WERI-Rb-1 (cell line): ENCODE data around the gene KRTAP16-1.

Experiments used
- DNase-seq: peaks from one replicate; pipeline ENCODE4 v3.0.0-alpha.2; 2020
- H3K27ac ChIP-seq: fragments of 250-450 bp; sonication (Bioruptor Pico); 2 replicates; pipeline ENCODE4 v1.5.1; 2020; ENCODE audit warnings: mild to moderate bottlenecking, moderate library complexity
- H3K27me3 ChIP-seq: fragments of 250-450 bp; sonication (Bioruptor Pico); 2 replicates; pipeline ENCODE4 v1.5.1; 2021; ENCODE audit warnings: mild to moderate bottlenecking, low read depth, moderate library complexity; ENCODE audit not compliant: insufficient read depth, severe bottlenecking
- H3K36me3 ChIP-seq: fragments of 250-450 bp; sonication (Bioruptor Pico); 2 replicates; pipeline ENCODE4 v1.5.1; 2020; ENCODE audit warnings: mild to moderate bottlenecking, moderate library complexity
- H3K4me3 ChIP-seq: 2 replicates; pipeline ENCODE4 v1.5.1; 2011; ENCODE audit warnings: low read depth, mild to moderate bottlenecking, control low read depth, low read length
- H3K9me3 ChIP-seq: fragments of 250-450 bp; sonication (Bioruptor Pico); 2 replicates; pipeline ENCODE4 v1.5.1; 2021; ENCODE audit warnings: mild to moderate bottlenecking, moderate library complexity; ENCODE audit not compliant: severe bottlenecking
- CTCF ChIP-seq: IDR thresholded peaks from 2 replicates; pipeline ENCODE4 v1.5.1; 2011; ENCODE audit warnings: low read depth, mild to moderate bottlenecking, control low read depth, inconsistent platforms, low read length

The KRTAP16-1 gene

DNA sequence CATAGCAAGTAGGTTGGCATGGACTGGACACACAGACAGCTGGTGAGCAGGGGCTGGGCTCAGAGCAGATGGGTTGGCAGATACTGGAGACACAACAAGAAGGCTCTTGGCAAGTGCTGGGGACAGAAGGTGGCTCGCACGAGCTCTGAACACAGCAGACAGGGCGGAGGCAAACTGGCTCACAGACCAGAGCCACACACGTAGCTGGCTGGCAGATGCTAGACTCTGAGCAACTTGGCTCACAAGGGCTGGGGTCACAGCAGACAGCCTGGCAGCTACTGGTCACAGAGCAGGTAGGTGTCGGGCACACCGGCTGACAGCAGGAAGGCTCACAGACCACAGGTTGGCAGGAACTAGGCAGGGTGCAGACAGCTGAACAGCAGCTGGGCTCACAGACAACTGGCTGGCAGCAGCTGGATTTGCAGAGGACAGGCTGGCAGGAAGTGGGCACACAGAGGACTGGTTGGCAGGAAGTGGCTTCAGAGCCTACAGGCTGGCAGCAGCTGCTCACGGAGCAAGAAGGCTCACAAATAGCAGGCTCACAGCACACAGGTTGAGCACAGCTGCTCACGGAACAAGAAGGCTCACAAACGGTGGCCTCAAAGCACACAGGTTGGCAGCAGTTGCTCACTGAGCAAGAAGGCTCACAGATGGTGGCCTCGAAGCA lies 725 bp downstream of the KRTAP16-1 start:
- Histone ChIP-seq H3K9me3 (no peaks in the 10 kb centered on the region), H3K27ac (no peak overlapping the region), H3K36me3 (no peaks in the 10 kb centered on the region), H3K4me3 (no peak overlapping the region), H3K27me3 (peaks cover 98% of the 10 kb centered on the region)
- no peak for DNase-seq
- TF ChIP-seq CTCF = no peak

GRCh38 chr17:41307647-41308046 lies 1.5 kb downstream of the KRTAP16-1 start:
- Histone ChIP-seq H3K27ac (no peak overlapping the region), H3K9me3 (no peaks in the 10 kb centered on the region), H3K27me3 (peaks cover 98% of the 10 kb centered on the region), H3K36me3 (no peaks in the 10 kb centered on the region), H3K4me3 (no peak overlapping the region)
- no peak for DNase-seq
- TF ChIP-seq CTCF = no peak

DNA sequence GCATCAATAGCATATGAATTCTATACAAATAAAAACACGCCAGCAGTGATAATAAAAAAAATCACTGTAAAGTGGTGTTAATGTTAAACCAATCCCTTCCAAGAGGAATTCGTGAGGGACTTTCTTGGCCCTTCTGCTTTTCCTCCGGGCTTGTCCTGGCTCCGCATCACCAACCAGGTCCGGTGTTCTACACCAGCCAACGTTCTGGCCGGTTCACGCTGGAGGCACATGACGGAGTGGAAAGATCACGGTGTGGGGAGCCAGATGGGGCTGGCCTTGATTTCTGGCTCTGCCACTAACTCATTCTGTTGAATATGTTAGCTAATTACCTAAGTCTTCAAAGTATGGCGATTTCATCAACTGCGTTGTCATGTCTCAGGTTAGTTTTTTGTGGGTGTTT lies 5.0 kb downstream of the KRTAP16-1 start:
- TF ChIP-seq CTCF = no peak
- no peaks in the 10 kb centered on the region for H3K36me3 ChIP-seq

DNA sequence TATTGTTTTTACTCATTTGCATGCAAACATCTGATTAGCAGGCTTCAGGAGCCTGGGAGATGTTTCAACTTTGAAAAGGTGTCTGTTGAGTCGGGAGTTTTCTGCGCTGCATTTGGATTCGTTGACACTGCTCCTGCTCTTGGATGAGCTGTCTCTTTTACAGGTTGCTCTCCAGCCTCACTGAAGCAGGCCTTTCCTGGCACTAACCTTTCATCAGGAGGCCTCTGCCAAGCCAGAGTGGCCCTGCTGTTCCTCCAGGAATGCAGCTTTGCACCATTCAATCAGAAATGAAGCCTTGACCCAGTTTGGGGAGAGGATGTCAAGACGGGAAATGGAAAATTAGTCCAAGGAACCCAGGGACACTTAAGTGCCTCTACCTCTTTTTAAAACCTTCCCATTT lies 6.1 kb downstream of the KRTAP16-1 start:
- peaks cover 96% of the 10 kb centered on the region for H3K27me3 ChIP-seq
- TF ChIP-seq CTCF = no peak

More for the DNA sequence above, 5.0 kb downstream of the KRTAP16-1 start:
- Histone ChIP-seq H3K27ac (no peak overlapping the region), H3K4me3 (no peak overlapping the region), H3K9me3 (peaks cover 3% of the 10 kb centered on the region), H3K27me3 (peaks cover 96% of the 10 kb centered on the region)
- DNase-seq = no peak

GRCh38 chr17:41301916-41302901 lies 6.9 kb downstream of the KRTAP16-1 start, which contains the start of gene KRTAP29-1:
Gene KRTAP29-1 (minus strand): TSS chr17:41302851. CDS start chr17:41302851, 0 bp downstream.
- no peak within 1 kb of the TSS for H3K27ac ChIP-seq
- TF ChIP-seq CTCF = no peak
- peaks cover 94% of the 10 kb centered on the region for H3K27me3 ChIP-seq
- no peak for DNase-seq
- peaks cover 3% of the 10 kb centered on the region for H3K9me3 ChIP-seq
- H3K36me3 ChIP-seq = no peaks in the 10 kb centered on the region
- no peak within 1 kb of the TSS for H3K4me3 ChIP-seq

More for the DNA sequence above, 6.1 kb downstream of the KRTAP16-1 start:
- DNase-seq = no peak
- peaks cover 3% of the 10 kb centered on the region for H3K9me3 ChIP-seq
- H3K4me3 ChIP-seq = no peak overlapping the region
- no peak overlapping the region for H3K27ac ChIP-seq
- no peaks in the 10 kb centered on the region for H3K36me3 ChIP-seq
